ENCODE results near the gene SLC5A11. TPM values are rescaled to one million over a fixed set of nuclear protein-coding genes. Genes with fewer than 3 reads are reported as not detected.

Gene SLC5A11
- total RNA-seq, 1 experiment from 2014 or later, result not detected

DNA sequence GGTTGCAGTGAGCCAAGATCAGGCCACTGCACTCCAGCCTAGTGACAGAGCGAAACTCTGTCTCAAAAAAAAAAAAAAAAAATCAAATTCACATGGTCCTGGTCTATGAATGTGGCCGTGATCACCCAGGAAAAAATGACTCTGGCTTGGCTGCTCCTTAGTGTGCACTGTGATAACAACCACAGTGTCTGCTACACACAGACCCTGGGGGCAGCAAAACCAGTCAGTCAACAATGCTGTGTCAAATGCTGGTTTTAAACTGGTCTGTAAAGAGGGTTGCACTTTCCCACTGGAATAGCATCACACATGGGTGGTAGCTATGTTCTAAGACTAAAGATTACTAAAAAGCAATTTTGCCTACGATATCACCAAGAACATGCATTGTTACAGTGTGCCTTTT, 98.4 kb downstream of the SLC5A11 start:
- Histone ChIP-seq H3K27me3 (replicated peaks; ENCODE audit: insufficient read depth, low read depth, low read length, poor library complexity) (no peaks in the 10 kb centered on the region), H3K27ac (ENCODE audit: low read depth, low read length, poor library complexity, severe bottlenecking) (no peak overlapping the region), H3K4me1 (ENCODE audit: insufficient read depth, low read length, poor library complexity, severe bottlenecking) (no peaks in the 10 kb centered on the region), H3K36me3 (ENCODE audit: insufficient read depth, low read length, poor library complexity, severe bottlenecking) (peaks cover 76% of the 10 kb centered on the region), H3K9me3 (ENCODE audit: low read depth, low read length, poor library complexity, severe bottlenecking) (no peaks in the 10 kb centered on the region), H3K4me3 (ENCODE audit: low read depth, low read length, poor library complexity, severe bottlenecking) (no peak overlapping the region)
- no peak for DNase-seq (ENCODE audit: low spot score)
- intact Hi-C loops (cut with micrococcal nuclease; ENCODE audit: unreplicated experiment), result no loop called here
- ChIA-PET POLR2A (ENCODE audit: low non-redundant PET) (no interaction called here), CTCF (no interaction called here)
- no peak for TF ChIP-seq EZH2 (IDR thresholded peaks at IDR 0.05; ENCODE audit: borderline replicate concordance, low read depth, low read length, poor library complexity, severe bottlenecking)
- TF ChIP-seq, protein P1, sequence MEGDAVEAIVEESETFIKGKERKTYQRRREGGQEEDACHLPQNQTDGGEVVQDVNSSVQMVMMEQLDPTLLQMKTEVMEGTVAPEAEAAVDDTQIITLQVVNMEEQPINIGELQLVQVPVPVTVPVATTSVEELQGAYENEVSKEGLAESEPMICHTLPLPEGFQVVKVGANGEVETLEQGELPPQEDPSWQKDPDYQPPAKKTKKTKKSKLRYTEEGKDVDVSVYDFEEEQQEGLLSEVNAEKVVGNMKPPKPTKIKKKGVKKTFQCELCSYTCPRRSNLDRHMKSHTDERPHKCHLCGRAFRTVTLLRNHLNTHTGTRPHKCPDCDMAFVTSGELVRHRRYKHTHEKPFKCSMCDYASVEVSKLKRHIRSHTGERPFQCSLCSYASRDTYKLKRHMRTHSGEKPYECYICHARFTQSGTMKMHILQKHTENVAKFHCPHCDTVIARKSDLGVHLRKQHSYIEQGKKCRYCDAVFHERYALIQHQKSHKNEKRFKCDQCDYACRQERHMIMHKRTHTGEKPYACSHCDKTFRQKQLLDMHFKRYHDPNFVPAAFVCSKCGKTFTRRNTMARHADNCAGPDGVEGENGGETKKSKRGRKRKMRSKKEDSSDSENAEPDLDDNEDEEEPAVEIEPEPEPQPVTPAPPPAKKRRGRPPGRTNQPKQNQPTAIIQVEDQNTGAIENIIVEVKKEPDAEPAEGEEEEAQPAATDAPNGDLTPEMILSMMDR (conservative IDR thresholded peaks at IDR 0.05; ENCODE audit: low read depth, low read length), result no peak
- BruUV-seq (replicated peaks), result no TSS peak

DNA sequence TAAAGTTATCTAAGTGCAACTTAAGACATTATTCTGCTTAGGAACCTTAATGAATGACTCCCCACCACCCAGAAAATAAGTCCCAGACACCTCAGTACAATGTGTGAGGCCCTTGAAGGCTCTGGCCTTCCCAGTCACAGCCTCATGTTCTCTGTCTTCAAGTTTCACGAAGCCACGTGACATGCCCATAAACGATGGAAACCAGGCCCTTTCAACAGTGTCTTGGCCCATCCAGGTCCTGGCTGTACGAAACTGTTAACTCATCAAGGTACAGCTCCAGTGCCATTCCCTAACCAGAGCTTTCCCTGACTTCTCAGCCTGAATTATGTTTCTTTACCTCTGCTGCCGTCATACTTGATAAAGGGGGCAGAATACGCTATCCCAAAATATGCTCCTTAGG, 100.4 kb downstream of the SLC5A11 start:
- DNase-seq (ENCODE audit: low spot score), result no peak
- no peaks in the 10 kb centered on the region for H3K4me1 ChIP-seq (ENCODE audit: insufficient read depth, low read length, poor library complexity, severe bottlenecking)
- peaks cover 65% of the 10 kb centered on the region for H3K36me3 ChIP-seq (ENCODE audit: insufficient read depth, low read length, poor library complexity, severe bottlenecking)
- no peaks in the 10 kb centered on the region for H3K9me3 ChIP-seq (ENCODE audit: low read depth, low read length, poor library complexity, severe bottlenecking)
- intact Hi-C loops (cut with micrococcal nuclease; ENCODE audit: unreplicated experiment), result no loop called here
- ChIA-PET CTCF (no interaction called here), POLR2A (ENCODE audit: low non-redundant PET) (no interaction called here)
- H3K4me3 ChIP-seq (ENCODE audit: low read depth, low read length, poor library complexity, severe bottlenecking), result no peak overlapping the region
- no peak overlapping the region for H3K27ac ChIP-seq (ENCODE audit: low read depth, low read length, poor library complexity, severe bottlenecking)
- H3K27me3 ChIP-seq (replicated peaks; ENCODE audit: insufficient read depth, low read depth, low read length, poor library complexity), result no peaks in the 10 kb centered on the region
- TF ChIP-seq, protein P1 (conservative IDR thresholded peaks at IDR 0.05; ENCODE audit: low read depth, low read length), result no peak
- TF ChIP-seq EZH2 (IDR thresholded peaks at IDR 0.05; ENCODE audit: borderline replicate concordance, low read depth, low read length, poor library complexity, severe bottlenecking), result no peak
- BruUV-seq (replicated peaks), result no TSS peak

DNA sequence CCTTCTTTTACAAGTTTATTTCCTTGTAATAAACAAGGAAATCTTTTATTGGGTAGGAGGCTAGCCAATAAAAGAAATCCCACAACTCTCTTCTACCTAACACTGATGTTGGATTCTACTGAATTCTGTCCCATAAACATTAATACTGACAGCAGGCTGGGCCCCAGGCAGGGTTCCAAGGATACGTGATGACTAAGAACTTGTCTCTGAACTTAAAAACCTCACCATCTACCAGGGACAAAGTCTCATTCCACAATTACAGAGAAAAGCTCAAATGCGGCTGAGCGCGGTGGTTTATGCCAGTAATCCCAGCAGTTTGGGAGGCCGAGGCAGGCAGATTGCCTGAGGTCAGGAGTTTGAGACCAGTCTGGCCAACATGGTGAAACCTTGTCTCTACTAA, 104.5 kb downstream of the SLC5A11 start:
- DNase-seq (ENCODE audit: low spot score), result no peak
- peaks cover 80% of the 10 kb centered on the region for H3K36me3 ChIP-seq (ENCODE audit: insufficient read depth, low read length, poor library complexity, severe bottlenecking)
- H3K27ac ChIP-seq (ENCODE audit: low read depth, low read length, poor library complexity, severe bottlenecking), result no peak overlapping the region
- TF ChIP-seq EZH2 (IDR thresholded peaks at IDR 0.05; ENCODE audit: borderline replicate concordance, low read depth, low read length, poor library complexity, severe bottlenecking), result no peak
- TF ChIP-seq, protein P1 (conservative IDR thresholded peaks at IDR 0.05; ENCODE audit: low read depth, low read length), result no peak
- H3K9me3 ChIP-seq (ENCODE audit: low read depth, low read length, poor library complexity, severe bottlenecking), result no peaks in the 10 kb centered on the region
- ChIA-PET POLR2A (ENCODE audit: low non-redundant PET) (no interaction called here), CTCF (no interaction called here)
- no peaks in the 10 kb centered on the region for H3K27me3 ChIP-seq (replicated peaks; ENCODE audit: insufficient read depth, low read depth, low read length, poor library complexity)
- intact Hi-C loops (cut with micrococcal nuclease; ENCODE audit: unreplicated experiment), result no loop called here
- BruUV-seq (replicated peaks), result no TSS peak
- H3K4me1 ChIP-seq (ENCODE audit: insufficient read depth, low read length, poor library complexity, severe bottlenecking), result peaks cover 7% of the 10 kb centered on the region
- no peak overlapping the region for H3K4me3 ChIP-seq (ENCODE audit: low read depth, low read length, poor library complexity, severe bottlenecking)
